Activated naive CD4-positive, alpha-beta T cell treated with anti-CD3 and anti-CD28 coated beads for 36 hours (primary cell): Measurements from ENCODE around the gene PPP1R12C. TPM values are rescaled to one million over a fixed set of nuclear protein-coding genes. Genes with fewer than 3 reads are reported as not detected.
A peak's percentile ranks its signal among the peaks of the same experiment; 100 is the strongest.
"Not testable (repeated sequence)": the region's sequence is repeated elsewhere in the genome, so short reads cannot be mapped to it uniquely, and the experiment has no call there.

ENCODE experiments used
- CTCF ChIA-PET: fragments of 350-600 bp; sonication (Branson Sonifier 250); formaldehyde crosslinking; loops from one replicate; lab custom pipeline; 2021; ENCODE audit warnings: antibody characterized with exemption; lab: Charles Lee
- DNase-seq: peaks from one replicate; pipeline ENCODE4 v3.0.0-alpha.2; 2020
- H3K27ac Mint-ChIP-seq: one replicate; pipeline ENCODE4 v1.8.0; 2021; ENCODE audit warnings: mild to moderate bottlenecking, mixed read lengths
- H3K27me3 Mint-ChIP-seq: one replicate; pipeline ENCODE4 v1.8.0; 2021; ENCODE audit warnings: low read depth, mixed read lengths
- H3K36me3 Mint-ChIP-seq: one replicate; pipeline ENCODE4 v1.8.0; 2021; ENCODE audit warnings: low read depth, mixed read lengths
- H3K4me1 Mint-ChIP-seq: one replicate; pipeline ENCODE4 v1.8.0; 2021; ENCODE audit warnings: low read depth, mixed read lengths
- H3K4me3 Mint-ChIP-seq: one replicate; pipeline ENCODE4 v1.8.0; 2021; ENCODE audit warnings: mild to moderate bottlenecking, moderate library complexity, mixed read lengths
- H3K9me3 Mint-ChIP-seq: one replicate; pipeline ENCODE4 v1.8.0; 2021; ENCODE audit warnings: mixed read lengths
- intact Hi-C: fragments of 100-400 bp; cut with micrococcal nuclease; formaldehyde crosslinking; loops from one replicate; pipeline ENCODE4 v1.15.1; 2023
- total RNA-seq, 2 experiments: library from RNA; stranded (reverse); gene quantifications; one replicate each; pipeline ENCODE4 v1.2.3, GENCODE V29; 2021

PPP1R12C gene
- total RNA-seq, 2 experiments from 2014 or later = 41.2 to 42.1 TPM

- CTCF ChIA-PET = interaction anchor here (0.5 to 0.7 kb wide), 3 partner anchors 21 to 430 kb away, joined by 3 to 4 read pairs (median 4); no protein-coding TSS in a partner anchor
- Mint-ChIP-seq H3K4me3 (no peak overlapping the region), H3K9me3 (peaks cover 11% of the 10 kb centered on the region), H3K27ac (no peak overlapping the region), H3K4me1 (peaks cover 30% of the 10 kb centered on the region), H3K27me3 (peaks cover 38% of the 10 kb centered on the region), H3K36me3 (peaks cover 3% of the 10 kb centered on the region)
- DNase-seq = peak; percentile 51
- intact Hi-C loops = no loop called here
These were observed 39.0 kb upstream of the PPP1R12C start for GRCh38 chr19:55156202-55157063.

GRCh38 chr19:55155784-55156183, 38.3 kb upstream of the PPP1R12C start:
- H3K4me3 Mint-ChIP-seq, H3K36me3 Mint-ChIP-seq, H3K27ac Mint-ChIP-seq, DNase-seq, intact Hi-C loops: not testable (repeated sequence)
- Mint-ChIP-seq H3K9me3 (peaks cover 14% of the 10 kb centered on the region), H3K4me1 (peaks cover 30% of the 10 kb centered on the region), H3K27me3 (peaks cover 38% of the 10 kb centered on the region)
- CTCF ChIA-PET = interaction anchor here (0.6 kb wide), 1 partner anchor 430 kb away, joined by 4 read pairs; no protein-coding TSS in a partner anchor

GRCh38 chr19:55153652-55154264, 36.3 kb upstream of the PPP1R12C start:
- H3K9me3 Mint-ChIP-seq = peaks cover 14% of the 10 kb centered on the region
- no peak for DNase-seq
- peaks cover 36% of the 10 kb centered on the region for H3K27me3 Mint-ChIP-seq
- CTCF ChIA-PET = interaction anchor here (0.7 to 1.2 kb wide), 3 partner anchors 11 to 390 kb away, joined by 3 to 7 read pairs (median 4); no protein-coding TSS in a partner anchor
- H3K36me3 Mint-ChIP-seq = peaks cover 4% of the 10 kb centered on the region
- H3K4me1 Mint-ChIP-seq = peaks cover 29% of the 10 kb centered on the region
- no peak overlapping the region for H3K4me3 Mint-ChIP-seq
- H3K27ac Mint-ChIP-seq = no peak overlapping the region
- intact Hi-C loops = no loop called here

GRCh38 chr19:55152017-55152416, 34.6 kb upstream of the PPP1R12C start:
- peaks cover 30% of the 10 kb centered on the region for H3K27me3 Mint-ChIP-seq
- peaks cover 4% of the 10 kb centered on the region for H3K36me3 Mint-ChIP-seq
- peaks cover 27% of the 10 kb centered on the region for H3K4me1 Mint-ChIP-seq
- peak overlapping the region; percentile 19 for H3K27ac Mint-ChIP-seq
- no peak overlapping the region for H3K4me3 Mint-ChIP-seq
- DNase-seq = no peak
- CTCF ChIA-PET = interaction anchor here (0.9 kb wide), 1 partner anchor 11 kb away, joined by 3 read pairs; no protein-coding TSS in a partner anchor
- H3K9me3 Mint-ChIP-seq = peaks cover 14% of the 10 kb centered on the region
- intact Hi-C loops = no loop called here

GRCh38 chr19:55149078-55150003, 31.9 kb upstream of the PPP1R12C start, which contains the start of gene TNNT1:
Gene TNNT1, minus strand, starts transcription at chr19:55149206. Its CDS starts 2,049 bp downstream, at chr19:55147157.
- Mint-ChIP-seq H3K9me3 (peaks cover 14% of the 10 kb centered on the region), H3K4me3 (no peak within 1 kb of the TSS), H3K27ac (no peak within 1 kb of the TSS), H3K36me3 (peaks cover 4% of the 10 kb centered on the region), H3K27me3 (peaks cover 39% of the 10 kb centered on the region), H3K4me1 (peaks cover 23% of the 10 kb centered on the region)
- CTCF ChIA-PET = no interaction called here
- intact Hi-C loops = loop anchor here (10.0 kb wide), 1 partner anchor 455 kb away; the partner anchor contains the start of genes ZNF524 and ZNF865
- no peak for DNase-seq

GRCh38 chr19:55147545-55148251, 30.3 kb upstream of the PPP1R12C start:
- H3K36me3 Mint-ChIP-seq = peaks cover 4% of the 10 kb centered on the region
- H3K27ac Mint-ChIP-seq = no peak overlapping the region
- CTCF ChIA-PET = interaction anchor here (1.8 kb wide), 1 partner anchor 13 kb away, joined by 8 read pairs; no protein-coding TSS in a partner anchor
- DNase-seq = no peak
- intact Hi-C loops = loop anchor here (10.0 kb wide), 1 partner anchor 457 kb away; the partner anchor contains the start of genes ZNF524 and ZNF865
- peaks cover 48% of the 10 kb centered on the region for H3K27me3 Mint-ChIP-seq
- peaks cover 12% of the 10 kb centered on the region for H3K9me3 Mint-ChIP-seq
- no peak overlapping the region for H3K4me3 Mint-ChIP-seq
- H3K4me1 Mint-ChIP-seq = peaks cover 13% of the 10 kb centered on the region

- H3K27ac Mint-ChIP-seq = no peak overlapping the region
- peaks cover 51% of the 10 kb centered on the region for H3K27me3 Mint-ChIP-seq
- peaks cover 6% of the 10 kb centered on the region for H3K4me1 Mint-ChIP-seq
- no peak for DNase-seq
- intact Hi-C loops = loop anchor here (10.0 kb wide), 1 partner anchor 458 kb away; the partner anchor contains the start of genes ZNF524 and ZNF865
- CTCF ChIA-PET = interaction anchor here (0.6 to 1.8 kb wide), 2 partner anchors 8 to 13 kb away, joined by 5 to 8 read pairs; no protein-coding TSS in a partner anchor
- H3K9me3 Mint-ChIP-seq = peaks cover 6% of the 10 kb centered on the region
- no peak overlapping the region for H3K4me3 Mint-ChIP-seq
- H3K36me3 Mint-ChIP-seq = peaks cover 1% of the 10 kb centered on the region
These were observed 29.4 kb upstream of the PPP1R12C start for GRCh38 chr19:55146705-55147273.

GRCh38 chr19:55146078-55146704, 28.8 kb upstream of the PPP1R12C start:
- CTCF ChIA-PET = interaction anchor here (0.6 to 1.8 kb wide), 2 partner anchors 8 to 14 kb away, joined by 5 to 8 read pairs; no protein-coding TSS in a partner anchor
- no peaks in the 10 kb centered on the region for H3K36me3 Mint-ChIP-seq
- DNase-seq = no peak
- H3K4me3 Mint-ChIP-seq = no peak overlapping the region
- peaks cover 55% of the 10 kb centered on the region for H3K27me3 Mint-ChIP-seq
- H3K4me1 Mint-ChIP-seq = peaks cover 6% of the 10 kb centered on the region
- H3K9me3 Mint-ChIP-seq = no peaks in the 10 kb centered on the region
- no peak overlapping the region for H3K27ac Mint-ChIP-seq
- intact Hi-C loops = loop anchor here (10.0 kb wide), 1 partner anchor 459 kb away; the partner anchor contains the start of genes ZNF524 and ZNF865

- no peaks in the 10 kb centered on the region for H3K9me3 Mint-ChIP-seq
- H3K4me1 Mint-ChIP-seq = peaks cover 8% of the 10 kb centered on the region
- CTCF ChIA-PET = interaction anchor here (0.6 kb wide), 1 partner anchor 276 kb away, joined by 3 read pairs; no protein-coding TSS in a partner anchor
- no peak for DNase-seq
- peaks cover 58% of the 10 kb centered on the region for H3K27me3 Mint-ChIP-seq
- intact Hi-C loops = loop anchor here (10.0 kb wide), 1 partner anchor 460 kb away; the partner anchor contains the start of genes ZNF524 and ZNF865
- H3K36me3 Mint-ChIP-seq = no peaks in the 10 kb centered on the region
- no peak overlapping the region for H3K27ac Mint-ChIP-seq
- H3K4me3 Mint-ChIP-seq = no peak overlapping the region
These were observed 27.8 kb upstream of the PPP1R12C start for GRCh38 chr19:55145232-55145631.

- Mint-ChIP-seq H3K27me3 (peaks cover 44% of the 10 kb centered on the region), H3K4me3 (no peak overlapping the region), H3K36me3 (no peaks in the 10 kb centered on the region), H3K4me1 (peaks cover 8% of the 10 kb centered on the region), H3K9me3 (no peaks in the 10 kb centered on the region), H3K27ac (no peak overlapping the region)
- no peak for DNase-seq
- intact Hi-C loops = loop anchor here (1.0 to 10.0 kb wide), 4 partner anchors 19 to 463 kb away; partner anchors contain the start of genes ZNF524 and ZNF865
- CTCF ChIA-PET = interaction anchor here (0.6 to 3.0 kb wide), 13 partner anchors 9 to 709 kb away, joined by 3 to 24 read pairs (median 4); partner anchors contain the start of genes DNAAF3 and TNNI3
These were observed 24.3 kb upstream of the PPP1R12C start for GRCh38 chr19:55141696-55142095.
